GM18909 (cell line): Measurements from ENCODE around the gene ASTN2.

ENCODE experiments used
- ATAC-seq: cut with Tn5 transposase; IDR thresholded peaks from one replicate; pipeline ENCODE4 v1.9.1; 2021; ENCODE audit warnings: mild to moderate bottlenecking; ENCODE audit not compliant: unreplicated experiment, poor library complexity

The ASTN2 gene

GRCh38 chr9:117188394-117188793, 226.5 kb downstream of the ASTN2 start:
- ATAC-seq = no peak

DNA sequence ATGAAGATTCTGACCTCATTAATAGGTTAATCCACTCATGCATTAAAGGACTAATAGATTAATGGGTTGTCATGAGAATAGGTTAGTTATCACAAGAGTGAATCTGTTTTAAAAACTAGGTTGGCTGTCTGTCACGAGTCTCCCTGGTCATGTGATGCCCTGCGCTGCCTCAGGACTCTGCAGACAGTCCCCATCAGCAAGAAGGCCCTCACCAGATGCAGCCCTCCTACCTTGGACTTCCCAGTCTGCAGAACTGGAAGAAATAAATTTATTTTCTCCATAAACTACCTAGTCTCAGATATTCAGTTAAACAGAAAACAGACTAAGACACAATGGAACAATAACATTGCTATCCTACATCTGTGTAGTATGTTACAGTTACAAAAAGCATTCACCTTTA, 227.4 kb downstream of the ASTN2 start:
- ATAC-seq = no peak

DNA sequence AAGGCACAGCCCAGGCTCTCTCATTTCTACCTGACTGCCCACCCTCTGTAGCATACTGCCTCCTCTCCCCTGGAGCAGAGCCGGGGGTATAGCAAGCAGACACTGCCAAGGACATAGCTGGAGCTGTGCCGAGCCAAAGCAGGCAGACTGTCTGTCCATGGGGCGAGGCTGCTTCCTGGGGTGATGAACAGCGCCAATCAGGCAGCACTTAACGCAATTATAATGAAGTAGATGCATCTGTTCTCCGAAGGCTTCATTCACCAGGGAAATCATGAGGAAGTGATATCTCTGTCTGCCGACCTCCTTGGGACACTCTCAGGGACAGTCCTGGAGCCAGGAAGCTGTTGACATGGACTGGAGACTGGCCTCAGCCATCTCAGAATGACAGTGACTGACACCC, 230.7 kb downstream of the ASTN2 start:
- ATAC-seq = no peak

GRCh38 chr9:117182046-117182445, 232.8 kb downstream of the ASTN2 start:
- no peak for ATAC-seq

- no peak for ATAC-seq
Measured at GRCh38 chr9:117180896-117181445, 233.9 kb downstream of the ASTN2 start.

GRCh38 chr9:117178596-117179375, 236.1 kb downstream of the ASTN2 start:
- no peak for ATAC-seq

DNA sequence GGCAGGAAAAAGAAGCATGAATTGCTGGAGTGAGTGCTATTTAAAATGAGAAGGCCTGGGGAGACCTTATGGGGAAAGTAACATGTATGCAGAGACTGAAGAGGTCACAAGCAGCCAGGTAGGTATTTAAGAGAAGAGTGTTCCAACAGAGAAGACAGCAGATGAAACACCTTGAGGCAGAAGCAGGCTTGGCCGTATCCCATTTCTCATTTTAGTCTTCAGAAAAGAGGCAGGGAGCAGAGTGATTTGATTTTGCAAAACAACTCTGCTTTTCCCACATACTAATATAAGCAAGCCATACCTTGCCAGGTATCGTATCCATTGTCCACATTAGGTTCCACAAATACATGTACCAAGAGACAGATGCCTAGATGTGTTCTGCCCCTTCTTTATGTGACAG, 244.3 kb downstream of the ASTN2 start:
- ATAC-seq = no peak

GRCh38 chr9:117169089-117169621, 245.7 kb downstream of the ASTN2 start:
- no peak for ATAC-seq

- no peak for ATAC-seq
Measured at GRCh38 chr9:117164512-117164911, 250.3 kb downstream of the ASTN2 start.

DNA sequence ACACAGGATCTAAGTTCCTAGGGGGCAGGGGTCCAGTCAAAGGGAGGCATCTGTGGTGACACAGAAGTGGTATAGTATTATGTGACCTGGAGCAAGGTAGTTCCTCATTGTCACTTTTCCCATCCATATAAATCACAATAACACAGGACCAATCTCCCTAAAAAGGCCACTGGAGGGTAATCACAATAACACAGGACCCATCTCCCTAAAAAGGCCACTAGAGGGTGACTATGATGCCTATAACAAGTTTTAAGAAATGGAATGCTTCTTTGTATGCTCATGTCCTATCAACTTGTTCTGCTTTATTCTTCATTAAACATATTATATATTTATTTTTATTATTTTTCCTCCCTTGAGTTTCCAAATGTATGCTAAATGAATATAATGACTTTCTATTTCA, 254.6 kb downstream of the ASTN2 start:
- no peak for ATAC-seq

DNA sequence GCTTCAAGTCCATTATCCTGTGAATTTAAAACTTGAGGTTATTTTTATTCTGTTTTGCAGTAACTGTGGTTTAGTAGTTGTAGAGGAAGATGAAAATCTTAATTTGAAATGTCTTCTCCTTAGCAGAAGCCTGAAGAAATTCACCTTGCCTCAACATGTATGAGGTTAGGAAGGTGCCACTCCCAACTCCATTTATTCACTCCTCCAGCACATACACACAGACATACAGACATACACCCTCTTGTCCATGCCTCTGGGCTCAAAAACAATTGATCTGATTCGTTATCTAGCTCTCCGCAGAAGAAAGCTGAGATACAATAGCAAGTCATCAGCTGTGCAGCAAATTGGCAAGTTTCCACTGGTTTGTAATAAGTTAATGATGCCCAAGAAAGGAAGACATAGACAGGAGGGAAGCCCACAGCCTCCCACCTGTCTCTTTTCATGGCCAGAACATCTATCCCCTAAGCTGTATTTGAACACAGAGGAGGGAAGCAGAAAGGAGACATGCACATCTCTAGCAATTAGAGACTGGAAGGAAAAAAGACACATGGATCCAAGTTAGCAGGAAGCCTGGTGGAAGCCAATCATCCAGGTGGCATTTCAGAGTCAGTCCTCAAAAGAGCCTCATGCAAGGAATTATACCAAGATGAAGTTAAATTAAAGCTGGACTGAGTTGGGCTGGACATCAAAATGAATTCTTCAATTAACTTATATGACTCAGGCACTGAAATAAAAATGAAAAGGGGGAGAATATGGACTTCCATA, 257.9 kb downstream of the ASTN2 start:
- no peak for ATAC-seq

DNA sequence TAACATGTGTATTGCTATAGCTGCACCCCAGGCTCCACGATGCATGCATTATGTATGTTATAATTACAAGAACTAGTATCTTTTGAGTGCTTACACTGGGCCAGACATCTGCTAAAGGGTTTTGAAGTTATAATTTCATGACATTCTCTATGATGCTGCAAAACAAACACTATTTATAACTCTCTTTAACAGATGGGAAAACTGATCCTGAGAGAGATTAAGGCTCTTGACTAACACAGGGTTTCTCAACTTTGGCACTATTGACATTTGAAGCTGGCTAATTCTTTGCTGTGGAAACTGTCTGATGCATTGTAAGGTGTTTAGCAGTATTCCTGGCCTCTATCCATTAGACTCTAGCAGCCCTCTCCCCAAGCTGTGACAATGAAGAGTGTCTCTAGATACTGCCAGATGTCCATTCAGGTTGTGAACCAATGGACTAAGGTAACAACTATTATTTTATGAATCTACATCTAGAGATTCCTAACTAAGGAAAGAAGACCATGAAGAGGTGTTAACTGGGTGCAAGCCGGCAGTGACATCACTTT, 258.6 kb downstream of the ASTN2 start:
- no peak for ATAC-seq

DNA sequence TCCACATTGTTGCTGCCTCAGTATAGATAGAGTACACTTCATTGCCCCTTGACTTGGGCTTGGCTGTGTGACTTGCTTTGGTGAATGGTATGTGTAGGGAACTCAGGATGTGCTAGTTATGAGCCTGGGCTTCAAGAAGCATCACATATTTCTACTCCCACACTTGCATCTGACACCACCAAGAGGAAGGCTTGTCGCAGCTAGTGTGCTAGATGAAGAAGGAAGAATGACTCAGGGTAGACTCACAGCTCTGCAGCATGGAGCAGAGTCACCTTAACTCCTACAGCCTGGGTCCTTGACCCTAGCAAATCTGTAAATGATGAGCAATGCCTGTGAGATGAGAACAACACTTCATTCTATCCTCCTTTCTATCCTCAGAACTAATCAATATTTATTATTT, 261.8 kb downstream of the ASTN2 start:
- ATAC-seq = no peak

DNA sequence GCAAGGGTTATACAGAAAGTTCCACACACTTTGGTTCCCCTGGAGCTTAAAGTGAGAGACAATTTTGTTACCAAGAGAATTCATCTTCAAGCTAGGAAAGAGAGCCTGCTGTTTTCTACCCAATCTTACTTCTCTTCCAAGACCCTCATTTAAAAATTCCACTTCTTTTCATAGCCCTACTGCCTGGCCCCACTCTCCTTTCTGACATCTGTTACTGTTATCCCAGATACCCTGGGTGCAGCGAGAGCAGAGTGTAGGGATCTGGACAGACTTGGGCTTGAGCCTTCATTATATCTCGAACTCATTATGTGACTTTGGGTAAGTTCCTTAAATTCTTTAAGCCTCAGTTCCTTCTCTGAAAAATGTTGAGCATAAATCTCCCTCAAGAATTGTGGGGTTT, 263.1 kb downstream of the ASTN2 start:
- no peak for ATAC-seq

DNA sequence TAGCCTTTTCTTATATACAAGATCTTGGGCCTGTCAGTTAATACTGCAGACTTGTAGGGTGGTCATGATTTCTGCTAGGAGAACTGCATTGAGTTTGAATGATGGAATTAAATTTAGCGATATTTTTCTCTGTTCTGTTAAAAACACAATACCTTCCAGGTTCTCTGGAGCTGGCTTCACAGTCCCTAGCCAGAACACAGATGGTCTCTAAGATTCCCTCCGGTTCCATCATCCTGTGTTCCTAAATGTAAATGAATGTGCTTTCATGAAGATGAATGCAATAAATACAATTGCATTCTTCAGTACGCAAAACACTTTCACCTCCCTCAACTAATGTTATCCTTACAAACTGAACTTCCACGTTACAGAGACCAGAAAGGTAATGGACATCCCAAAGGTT, 264.9 kb downstream of the ASTN2 start:
- no peak for ATAC-seq

- ATAC-seq = no peak
Measured at GRCh38 chr9:117145811-117146490, 268.9 kb downstream of the ASTN2 start.

DNA sequence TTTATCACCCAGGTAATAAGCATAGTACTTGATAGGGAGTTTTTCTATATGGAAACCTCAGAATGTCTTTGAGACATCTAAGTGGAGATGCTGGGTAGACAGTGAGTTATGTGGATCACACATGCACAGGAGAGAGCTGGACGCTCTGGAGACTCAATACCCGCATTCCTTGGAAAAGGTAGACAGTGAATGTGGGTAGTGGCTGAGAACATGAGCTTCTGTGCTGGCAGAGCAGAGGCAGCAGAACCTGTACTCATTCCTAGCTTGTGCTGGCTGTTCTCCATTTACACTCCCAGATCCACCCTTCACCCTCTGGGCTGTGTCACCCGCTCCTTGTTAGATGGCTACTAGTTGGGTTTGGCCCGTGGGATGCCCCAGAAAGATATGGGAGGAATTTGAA, 269.8 kb downstream of the ASTN2 start:
- ATAC-seq = no peak

DNA sequence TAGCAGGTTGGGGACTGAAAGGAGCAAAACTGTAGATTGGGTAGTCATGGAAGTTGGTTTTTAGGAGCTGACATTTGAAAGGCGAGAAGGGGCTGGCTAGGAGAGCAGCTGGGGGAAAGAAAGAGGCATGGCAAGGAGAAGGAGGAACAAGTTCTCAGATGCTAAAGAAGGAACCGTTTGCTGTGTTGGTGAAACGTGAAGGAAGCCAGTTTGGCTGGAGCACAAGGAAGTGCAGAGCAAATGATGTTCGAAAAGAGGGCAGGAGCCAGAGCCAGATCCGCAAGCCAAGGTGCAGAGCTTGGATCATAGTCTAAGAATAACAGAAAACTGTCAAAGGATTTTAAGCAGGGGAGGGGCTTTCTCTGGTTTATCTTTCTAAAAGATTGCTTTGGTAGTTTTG, 276.6 kb downstream of the ASTN2 start:
- ATAC-seq = no peak

- ATAC-seq = no peak
Measured at GRCh38 chr9:117136461-117136860, 278.4 kb downstream of the ASTN2 start.

DNA sequence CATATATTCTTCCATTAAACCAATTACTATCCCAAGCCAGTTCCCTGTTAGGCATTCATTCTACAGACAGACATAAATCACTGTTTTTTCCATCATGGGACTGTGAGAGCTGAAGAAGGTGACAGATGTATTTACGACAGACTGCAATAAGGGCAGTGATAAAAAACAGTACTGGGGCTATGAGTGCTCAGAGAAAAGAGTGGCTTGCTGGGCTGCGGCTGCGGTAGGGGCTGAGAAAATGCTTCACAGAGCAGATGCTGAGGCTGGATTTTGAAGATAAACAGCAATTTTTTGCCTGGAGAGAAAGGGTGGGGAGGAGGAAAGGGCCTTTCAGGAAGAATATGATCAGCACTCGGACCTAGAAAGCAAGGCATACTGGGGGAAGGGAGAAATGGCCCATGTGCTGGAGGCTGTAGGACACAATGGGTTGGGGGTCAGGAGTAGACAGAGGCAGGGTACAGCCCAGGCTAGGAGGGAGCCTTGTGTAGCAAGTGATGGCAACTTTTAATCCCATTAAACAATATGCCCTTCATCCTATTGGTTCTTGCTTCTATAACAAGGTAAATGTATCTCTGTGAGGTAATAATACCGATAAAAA, 279.3 kb downstream of the ASTN2 start:
- ATAC-seq = no peak
